Esophagus muscularis mucosa (tissue), 4 donors: ENCODE results near the gene CMTM4. TPM values are rescaled to one million over a fixed set of nuclear protein-coding genes. Genes with fewer than 3 reads are reported as not detected.

Source experiments
- DNase-seq: peaks from one replicate; pipeline ENCODE4 v3.0.0-alpha.2; 2017; ENCODE audit errors: extremely low spot score
- H3K27ac ChIP-seq, 4 donors: fragments of 200-600 bp; sonication (generic); replicated peaks in 1 of 4; 1 replicate in 3 of 4; 2 replicates in 1 of 4; pipeline ENCODE4 v1.5.1; 2016 to 2019; ENCODE audit warnings: mild to moderate bottlenecking in 1 of 4
- H3K27me3 ChIP-seq, 4 donors: fragments of 200-600 bp; sonication (generic); one replicate each; pipeline versions ENCODE4 v1.5.1 to v1.6.0; 2016 to 2019
- H3K36me3 ChIP-seq, 4 donors: fragments of 200-600 bp; sonication (generic); one replicate each; pipeline ENCODE4 v1.5.1; 2016 to 2019
- H3K4me1 ChIP-seq, 4 donors: fragments of 200-600 bp; sonication (generic); one replicate each; pipeline ENCODE4 v1.5.1; 2016 to 2019
- H3K4me3 ChIP-seq, 4 donors: fragments of 200-600 bp; sonication (generic); 1 replicate in 2 of 4; 2 replicates in 2 of 4; pipeline ENCODE4 v1.5.1; 2016 to 2019; ENCODE audit warnings: mild to moderate bottlenecking in 4 of 4, moderate library complexity in 1 of 4
- H3K9me3 ChIP-seq, 4 donors: fragments of 200-600 bp; sonication (generic); 1 replicate in 3 of 4; 2 replicates in 1 of 4; pipeline ENCODE4 v1.5.1; 2016 to 2019
- CTCF ChIP-seq, 3 experiments: fragments of 200-600 bp in 2 of 3; fragments of 450-650 bp in 1 of 3; sonication (generic) in 2 of 3; IDR thresholded peaks; one replicate each; pipeline ENCODE4 v1.5.1; 2017 to 2019; ENCODE audit warnings: antibody characterized with exemption in 3 of 3, mild to moderate bottlenecking in 2 of 3, moderate library complexity in 1 of 3
- EP300 ChIP-seq: sonication (generic); formaldehyde crosslinking; IDR thresholded peaks from one replicate; pipeline ENCODE4 v1.6.1; 2017; ENCODE audit warnings: antibody characterized with exemption
- POLR2A ChIP-seq: fragments of 450-650 bp; IDR thresholded peaks from one replicate; pipeline ENCODE4 v1.6.1; 2017; ENCODE audit warnings: antibody characterized with exemption, moderate library complexity, mild to moderate bottlenecking, low read depth
- POLR2AphosphoS5 ChIP-seq, 2 donors: sonication (generic); formaldehyde crosslinking; IDR thresholded peaks; one replicate each; pipeline ENCODE4 v1.6.1; 2017; ENCODE audit warnings: antibody characterized with exemption in 2 of 2
- WGBS: methylation state at CpG from one replicate; pipeline ENCODE4 v1.1.5; 2018; 5-methylcytosine and 5-hydroxymethylcytosine counted together
- intact Hi-C: fragments of 100-400 bp; cut with DNase I; formaldehyde crosslinking; loops from one replicate; pipeline ENCODE4 v1.15.1; 2023
- total RNA-seq, 4 donors: library from RNA; depleted of rRNA; stranded (reverse); fragments of >200 nt; gene quantifications; one replicate each; pipeline versions ENCODE4 v1.1.0 to v1.2.1, GENCODE V29; 2016

Gene CMTM4
- total RNA-seq, 4 donors from 2014 or later, result 9.8 to 19.8 (median 15.0) TPM

DNA sequence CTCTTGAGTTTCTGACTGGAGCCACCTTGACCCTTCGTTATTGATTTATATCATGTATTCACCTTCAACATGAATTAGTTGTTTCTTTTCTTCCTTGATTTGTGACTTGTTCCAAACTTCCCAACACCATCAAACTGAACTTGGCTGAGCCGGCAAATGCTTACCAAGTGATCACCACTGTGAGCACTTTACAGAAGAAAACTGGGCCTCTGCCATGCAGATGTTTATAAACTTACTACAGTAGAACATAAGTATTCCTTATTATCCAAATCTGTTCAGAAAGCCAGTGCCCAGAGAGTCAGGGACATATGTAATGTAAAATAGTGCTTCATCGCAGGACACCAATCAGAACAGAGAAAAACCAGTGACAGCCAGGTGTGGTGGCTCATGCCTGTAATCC lies 19.9 kb downstream of the CMTM4 start:
- intact Hi-C loops, result no loop called here
- WGBS, result 64% methylated on average over 3 of the region's 3 CpGs
- TF ChIP-seq EP300 (no peak), POLR2A (no peak), CTCF (IDR thresholded peaks at IDR 0.05) (no peak), POLR2AphosphoS5 (IDR thresholded peaks at IDR 0.05) (no peak)
- Histone ChIP-seq H3K4me3 (no peak overlapping the region), H3K27ac (no peak overlapping the region), H3K4me1 (peaks cover 0 to 9% (median 7%) of the 10 kb centered on the region in 4 donors), H3K9me3 (no peaks in the 10 kb centered on the region), H3K27me3 (no peaks in the 10 kb centered on the region), H3K36me3 (peaks cover 0 to 4% (median 0%) of the 10 kb centered on the region in 4 donors)
- DNase-seq, result no peak

DNA sequence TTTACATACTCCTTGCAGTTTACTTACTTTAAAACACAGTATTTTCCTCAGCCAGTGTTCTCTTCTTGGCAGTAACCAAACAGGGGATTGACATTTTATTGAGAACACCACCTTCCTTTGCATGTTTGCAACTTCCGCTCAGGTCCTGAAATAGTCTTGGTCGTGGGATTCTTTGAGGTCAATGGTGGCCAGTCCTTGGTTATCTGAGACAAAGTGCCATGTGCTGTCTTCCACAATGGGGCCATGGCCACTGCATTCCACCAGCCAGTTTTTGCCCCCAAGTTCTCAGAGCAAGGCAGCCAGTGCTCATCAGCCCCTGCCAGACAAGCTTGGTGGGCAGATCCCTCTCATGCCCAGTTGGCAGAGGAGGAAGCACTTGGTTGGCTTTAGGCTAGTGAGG lies 22.9 kb downstream of the CMTM4 start:
- no peaks in the 10 kb centered on the region for H3K9me3 ChIP-seq
- H3K27ac ChIP-seq, result no peak overlapping the region
- intact Hi-C loops, result no loop called here
- peaks cover 0 to 4% (median 0%) of the 10 kb centered on the region in 4 donors for H3K36me3 ChIP-seq
- WGBS, result 84% methylated on average over 2 of the region's 2 CpGs
- H3K27me3 ChIP-seq, result no peaks in the 10 kb centered on the region
- H3K4me3 ChIP-seq, result no peak overlapping the region
- TF ChIP-seq CTCF (IDR thresholded peaks at IDR 0.05), result no peak
- no peak for TF ChIP-seq POLR2A
- no peak for TF ChIP-seq POLR2AphosphoS5 (IDR thresholded peaks at IDR 0.05)
- TF ChIP-seq EP300, result no peak
- peaks cover 0 to 9% (median 7%) of the 10 kb centered on the region in 4 donors for H3K4me1 ChIP-seq
- DNase-seq, result no peak

DNA sequence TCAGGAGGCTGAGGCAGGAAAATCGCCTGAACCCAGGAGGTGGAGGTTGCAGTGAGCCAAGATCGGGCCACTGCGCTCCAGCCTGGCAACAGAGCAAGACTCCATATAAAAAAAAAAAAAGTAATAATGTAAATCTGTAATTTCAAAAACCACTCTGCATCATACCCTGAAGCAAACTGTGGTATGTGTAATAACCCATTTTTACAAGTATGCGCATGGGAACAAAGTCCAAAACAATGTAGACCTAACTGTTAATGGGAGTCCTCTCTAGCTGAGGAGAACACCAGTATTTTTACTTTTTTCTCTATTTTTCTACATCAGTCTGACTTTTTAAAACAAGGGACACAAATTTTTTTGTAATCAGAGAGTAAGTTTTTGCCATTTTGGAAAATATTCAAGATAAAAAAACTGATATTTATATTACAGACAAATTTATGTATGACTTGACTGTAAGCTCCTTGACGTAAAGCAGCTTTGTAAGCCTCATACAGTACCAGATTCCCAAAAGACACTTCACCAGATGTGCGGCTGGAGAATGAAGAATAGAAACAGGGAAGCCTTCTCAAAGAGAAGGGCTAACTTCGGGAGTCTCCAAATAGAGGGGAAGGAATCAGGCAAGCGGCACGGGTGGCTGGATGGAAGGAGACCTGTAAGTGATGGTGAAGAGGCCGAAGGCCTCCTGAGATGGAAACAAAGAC lies 25.7 kb downstream of the CMTM4 start:
- 87% methylated on average over 10 of the region's 10 CpGs for WGBS
- no peaks in the 10 kb centered on the region for H3K27me3 ChIP-seq
- DNase-seq, result no peak
- no peaks in the 10 kb centered on the region for H3K36me3 ChIP-seq
- no peak overlapping the region for H3K27ac ChIP-seq
- no peaks in the 10 kb centered on the region for H3K9me3 ChIP-seq
- H3K4me3 ChIP-seq, result no peak overlapping the region
- intact Hi-C loops, result no loop called here
- no peaks in the 10 kb centered on the region for H3K4me1 ChIP-seq
- TF ChIP-seq CTCF (IDR thresholded peaks at IDR 0.05) (no peak), POLR2A (no peak), POLR2AphosphoS5 (IDR thresholded peaks at IDR 0.05) (no peak), EP300 (no peak)

DNA sequence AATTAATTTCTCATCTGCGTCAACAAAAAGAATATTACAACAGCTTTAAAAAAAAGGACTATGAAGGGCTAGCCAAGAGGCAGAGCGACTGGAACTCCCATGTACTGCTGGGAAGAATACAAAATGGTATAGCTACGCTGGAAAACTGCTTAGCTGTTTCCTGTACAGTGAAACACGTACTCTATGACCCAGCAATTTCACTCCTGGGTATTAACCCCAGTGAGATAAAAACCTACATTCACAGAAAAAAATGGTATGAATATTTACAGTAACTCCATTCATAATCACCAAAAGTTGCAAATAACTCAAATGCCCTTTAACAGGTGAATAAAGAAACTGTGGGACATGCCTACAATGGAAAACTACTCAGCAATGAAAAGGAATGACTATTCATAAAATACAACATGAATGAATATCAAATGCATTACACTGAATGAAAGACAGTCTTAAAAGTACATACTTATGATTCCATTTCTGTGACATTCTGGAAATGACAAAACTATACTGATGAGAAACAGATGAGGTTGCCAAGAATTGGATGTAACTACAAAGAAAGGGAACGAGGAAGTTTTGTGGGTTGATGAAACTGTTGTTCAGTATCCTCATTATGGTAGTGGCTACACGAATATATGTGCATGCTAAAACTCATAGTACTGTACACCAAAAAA lies 27.6 kb downstream of the CMTM4 start:
- DNase-seq, result no peak
- no peak for TF ChIP-seq POLR2AphosphoS5 (IDR thresholded peaks at IDR 0.05)
- no peak for TF ChIP-seq CTCF (IDR thresholded peaks at IDR 0.05)
- TF ChIP-seq POLR2A, result no peak
- no peak for TF ChIP-seq EP300
- intact Hi-C loops, result no loop called here
- no peaks in the 10 kb centered on the region for H3K9me3 ChIP-seq
- H3K4me3 ChIP-seq, result no peak overlapping the region
- no peak overlapping the region for H3K27ac ChIP-seq
- H3K4me1 ChIP-seq, result no peaks in the 10 kb centered on the region
- WGBS, result 66% methylated on average over 6 of the region's 6 CpGs
- H3K27me3 ChIP-seq, result no peaks in the 10 kb centered on the region
- no peaks in the 10 kb centered on the region for H3K36me3 ChIP-seq
